Activated naive CD4-positive, alpha-beta T cell treated with anti-CD3 and anti-CD28 coated beads, Interleukin-2, amount 50 U/mL, for 72 hours (primary cell): Measurements from ENCODE around the gene CACNA2D4. TPM values are rescaled to one million over a fixed set of nuclear protein-coding genes. Genes with fewer than 3 reads are reported as not detected.

Experiments used
- ATAC-seq, 2 donors: fragments of 150-1000 bp; cut with Tn5 transposase; 2 replicates each; pipeline ENCODE4 v1.10.0; 2021; ENCODE audit warnings: mild to moderate bottlenecking in 2 of 2, moderate library complexity in 2 of 2
- DNase-seq, 2 donors: peaks; one replicate each; pipeline ENCODE4 v3.0.0; 2021 to 2022; ENCODE audit warnings: low spot score in 2 of 2
- H3K27ac Mint-ChIP-seq, 2 donors: one replicate each; pipeline ENCODE4 v1.8.0; 2022; ENCODE audit warnings: mild to moderate bottlenecking in 2 of 2, mixed read lengths in 2 of 2
- H3K36me3 Mint-ChIP-seq, 2 donors: one replicate each; pipeline ENCODE4 v1.8.0; 2022; ENCODE audit warnings: mixed read lengths in 2 of 2
- H3K9me3 Mint-ChIP-seq, 2 donors: one replicate each; pipeline ENCODE4 v1.8.0; 2022; ENCODE audit warnings: mixed read lengths in 2 of 2
- total RNA-seq, 2 donors: library from RNA; stranded (reverse); gene quantifications; one replicate each; pipeline ENCODE4 v1.2.3, GENCODE V29; 2022

CACNA2D4 gene
- total RNA-seq, 2 donors from 2014 or later: 3.8 to 5.4 TPM

GRCh38 chr12:1924996-1925683 is 6.7 kb upstream of the CACNA2D4 start:
- Mint-ChIP-seq H3K9me3 (no peaks in the 10 kb centered on the region), H3K27ac (no peak overlapping the region), H3K36me3 (no peaks in the 10 kb centered on the region)
- no peak for DNase-seq
- ATAC-seq: no peak

GRCh38 chr12:1922985-1923384 is 4.5 kb upstream of the CACNA2D4 start:
- no peak for DNase-seq
- no peak overlapping the region for H3K27ac Mint-ChIP-seq
- H3K9me3 Mint-ChIP-seq: no peaks in the 10 kb centered on the region
- no peaks in the 10 kb centered on the region for H3K36me3 Mint-ChIP-seq
- no peak for ATAC-seq

- Mint-ChIP-seq H3K9me3 (no peaks in the 10 kb centered on the region), H3K36me3 (no peaks in the 10 kb centered on the region), H3K27ac (no peak overlapping the region)
- DNase-seq (peak; percentile 33 to 45), ATAC-seq (no peak)
Observed at GRCh38 chr12:1922075-1922709, 3.7 kb upstream of the CACNA2D4 start.

- ATAC-seq: no peak
- DNase-seq: peak in 1 of 2 donors; percentile 28
- H3K27ac Mint-ChIP-seq: no peak overlapping the region
Observed at GRCh38 chr12:1920971-1921370, 2.5 kb upstream of the CACNA2D4 start.

GRCh38 chr12:1920436-1920835 is 2.0 kb upstream of the CACNA2D4 start:
- no peaks in the 10 kb centered on the region for H3K9me3 Mint-ChIP-seq
- H3K27ac Mint-ChIP-seq: peak overlapping the region in 1 of 2 donors; percentile 31
- H3K36me3 Mint-ChIP-seq: peaks cover 0 to 6% of the 10 kb centered on the region in 2 donors
- no peak for ATAC-seq
- no peak for DNase-seq

More at GRCh38 chr12:1920971-1921370, 2.5 kb upstream of the CACNA2D4 start:
- Mint-ChIP-seq H3K9me3 (no peaks in the 10 kb centered on the region), H3K36me3 (peaks cover 0 to 2% of the 10 kb centered on the region in 2 donors)

GRCh38 chr12:1919763-1920162 is 1.3 kb upstream of the CACNA2D4 start:
- H3K36me3 Mint-ChIP-seq: peaks cover 0 to 6% of the 10 kb centered on the region in 2 donors
- no peaks in the 10 kb centered on the region for H3K9me3 Mint-ChIP-seq
- no peak for DNase-seq
- no peak overlapping the region for H3K27ac Mint-ChIP-seq
- ATAC-seq: no peak

GRCh38 chr12:1919284-1919683 is 832 bp upstream of the CACNA2D4 start:
- ATAC-seq: no peak
- no peak for DNase-seq
- H3K27ac Mint-ChIP-seq: no peak overlapping the region
- peaks cover 0 to 6% of the 10 kb centered on the region in 2 donors for H3K36me3 Mint-ChIP-seq
- no peaks in the 10 kb centered on the region for H3K9me3 Mint-ChIP-seq

- no peak for DNase-seq
- ATAC-seq: no peak
- no peak overlapping the region for H3K27ac Mint-ChIP-seq
- no peaks in the 10 kb centered on the region for H3K9me3 Mint-ChIP-seq
- H3K36me3 Mint-ChIP-seq: peaks cover 0 to 6% of the 10 kb centered on the region in 2 donors
Observed at GRCh38 chr12:1918884-1919236, 408 bp upstream of the CACNA2D4 start.

GRCh38 chr12:1917172-1918070 is 1.0 kb downstream of the CACNA2D4 start:
- DNase-seq (peak in 1 of 2 donors; percentile 40), ATAC-seq (no peak)
- H3K27ac Mint-ChIP-seq: no peak overlapping the region
- peaks cover 0 to 6% of the 10 kb centered on the region in 2 donors for H3K36me3 Mint-ChIP-seq
- H3K9me3 Mint-ChIP-seq: no peaks in the 10 kb centered on the region

- H3K27ac Mint-ChIP-seq: peak overlapping the region; percentile 3 to 70
- peaks cover 0 to 6% of the 10 kb centered on the region in 2 donors for H3K36me3 Mint-ChIP-seq
- H3K9me3 Mint-ChIP-seq: no peaks in the 10 kb centered on the region
- ATAC-seq (no peak), DNase-seq (peak in 1 of 2 donors; percentile 41)
Observed at GRCh38 chr12:1916371-1917171, 1.9 kb downstream of the CACNA2D4 start.

GRCh38 chr12:1915082-1915968 is 3.1 kb downstream of the CACNA2D4 start:
- no peaks in the 10 kb centered on the region for H3K9me3 Mint-ChIP-seq
- H3K27ac Mint-ChIP-seq: peak overlapping the region; percentile 3 to 90
- DNase-seq (peak in 1 of 2 donors; percentile 54), ATAC-seq (peak; percentile 76 to 82)
- H3K36me3 Mint-ChIP-seq: peaks cover 0 to 6% of the 10 kb centered on the region in 2 donors

- Mint-ChIP-seq H3K9me3 (no peaks in the 10 kb centered on the region), H3K27ac (no peak overlapping the region), H3K36me3 (peaks cover 0 to 6% of the 10 kb centered on the region in 2 donors)
- ATAC-seq (no peak), DNase-seq (peak in 1 of 2 donors; percentile 14)
Observed at GRCh38 chr12:1914114-1914911, 4.1 kb downstream of the CACNA2D4 start.

- peak in 1 of 2 donors; percentile 43 for DNase-seq
Observed at GRCh38 chr12:1913377-1914113, 4.9 kb downstream of the CACNA2D4 start.

More at GRCh38 chr12:1913377-1914113, 4.9 kb downstream of the CACNA2D4 start:
- Mint-ChIP-seq H3K27ac (no peak overlapping the region), H3K36me3 (peaks cover 0 to 6% of the 10 kb centered on the region in 2 donors), H3K9me3 (no peaks in the 10 kb centered on the region)
- ATAC-seq: no peak
